UCSD-AML1 (cell line): Measurements from ENCODE around the gene RARG.

Experiments used
- DNase-seq: peaks from one replicate; lab custom pipeline; 2025; ENCODE audit not compliant: unreplicated experiment; lab: John Stamatoyannopoulos, UW

The RARG gene

DNA sequence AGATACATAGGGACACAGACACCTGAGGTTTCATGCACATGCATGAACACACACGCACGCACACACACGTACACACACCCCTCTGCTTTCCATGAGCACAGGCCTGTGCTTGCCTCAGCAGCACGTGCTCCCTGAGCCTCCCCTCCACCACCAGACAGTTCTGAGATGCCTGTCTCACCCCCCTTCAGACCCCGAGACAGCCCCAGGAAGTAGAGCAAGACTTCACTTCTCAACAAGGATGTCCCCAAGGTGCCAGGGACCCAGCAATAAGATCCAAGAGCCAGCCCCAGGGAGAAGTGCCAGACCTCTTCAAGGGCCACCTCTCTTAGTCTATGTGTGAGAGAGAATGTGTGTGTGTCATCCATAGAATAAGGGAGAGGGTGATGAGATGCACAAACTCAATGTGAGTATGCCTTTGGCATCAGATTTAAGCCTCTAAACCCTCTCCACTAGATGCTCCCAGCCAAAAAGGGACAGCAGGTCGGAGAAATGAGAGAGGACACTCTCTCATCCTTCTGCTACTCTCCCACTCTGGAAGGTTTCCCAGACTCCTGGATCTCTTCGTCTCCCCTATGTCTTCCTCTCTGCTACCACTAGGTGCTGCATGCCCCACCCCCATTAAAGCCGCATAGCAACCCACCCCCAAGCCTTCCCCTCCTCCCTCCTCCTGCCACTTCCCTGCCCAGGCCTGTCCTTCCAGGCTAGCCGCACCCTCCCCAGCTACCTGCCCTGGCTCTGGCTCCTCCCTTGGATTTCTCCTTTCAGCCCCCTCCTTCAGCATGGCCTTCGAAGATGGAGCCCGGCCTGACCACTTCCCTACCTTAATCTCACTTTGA lies 7.7 kb downstream of the RARG start:
- no peak for DNase-seq

GRCh38 chr12:53223389-53224060 lies 8.5 kb downstream of the RARG start:
- peak; percentile 43 for DNase-seq

DNA sequence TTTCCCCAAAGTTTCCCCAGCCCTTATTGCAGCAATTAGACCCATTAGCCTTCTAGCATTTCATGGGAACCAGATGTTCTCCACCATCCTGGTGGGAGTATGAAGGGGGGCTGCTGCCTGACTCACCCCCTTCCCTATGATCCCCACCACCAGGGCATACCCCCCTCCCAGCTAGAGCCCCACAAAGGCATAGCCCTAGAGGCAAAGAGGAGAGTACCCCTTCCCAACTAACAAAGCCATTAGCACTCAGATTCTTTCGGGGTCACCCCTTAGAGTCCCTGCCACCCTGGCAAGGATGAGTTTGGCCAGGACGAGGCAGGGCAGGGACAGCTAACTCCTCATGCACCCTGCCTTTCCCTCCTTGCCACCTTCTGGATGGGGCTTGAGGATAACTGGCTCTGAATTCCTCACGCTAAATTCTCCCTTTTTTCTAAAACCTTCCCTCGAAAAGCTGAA lies 9.2 kb downstream of the RARG start:
- DNase-seq: no peak

DNA sequence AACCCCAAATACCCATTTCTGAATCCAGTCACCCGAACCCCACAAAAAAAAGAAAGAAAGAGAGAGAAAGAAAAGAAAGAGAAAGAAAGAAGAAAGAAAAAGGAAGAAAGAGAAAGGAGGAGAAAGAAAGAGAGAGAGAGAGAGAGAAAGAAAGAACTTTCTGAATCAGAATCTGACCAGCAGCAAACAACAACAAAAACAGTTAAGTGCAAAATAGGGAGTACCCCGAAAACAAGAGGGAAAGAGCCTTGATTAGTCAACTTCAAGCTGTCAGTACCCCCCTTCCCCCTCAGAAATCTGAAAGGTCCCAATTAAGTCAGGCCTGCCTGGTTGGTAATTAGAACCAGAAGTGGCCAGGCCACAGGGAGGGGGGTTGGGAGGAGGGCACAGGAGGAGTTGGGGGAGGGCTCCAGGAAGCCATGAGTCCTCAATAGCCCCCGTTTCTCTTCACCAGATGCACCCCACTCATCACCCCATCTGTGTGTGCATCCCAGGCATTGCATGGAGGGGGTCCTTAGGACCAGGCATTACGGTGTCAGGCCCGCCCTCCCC lies 9.8 kb downstream of the RARG start:
- no peak for DNase-seq

GRCh38 chr12:53221203-53222080 lies 10.6 kb downstream of the RARG start:
- DNase-seq: peak; percentile 79

DNA sequence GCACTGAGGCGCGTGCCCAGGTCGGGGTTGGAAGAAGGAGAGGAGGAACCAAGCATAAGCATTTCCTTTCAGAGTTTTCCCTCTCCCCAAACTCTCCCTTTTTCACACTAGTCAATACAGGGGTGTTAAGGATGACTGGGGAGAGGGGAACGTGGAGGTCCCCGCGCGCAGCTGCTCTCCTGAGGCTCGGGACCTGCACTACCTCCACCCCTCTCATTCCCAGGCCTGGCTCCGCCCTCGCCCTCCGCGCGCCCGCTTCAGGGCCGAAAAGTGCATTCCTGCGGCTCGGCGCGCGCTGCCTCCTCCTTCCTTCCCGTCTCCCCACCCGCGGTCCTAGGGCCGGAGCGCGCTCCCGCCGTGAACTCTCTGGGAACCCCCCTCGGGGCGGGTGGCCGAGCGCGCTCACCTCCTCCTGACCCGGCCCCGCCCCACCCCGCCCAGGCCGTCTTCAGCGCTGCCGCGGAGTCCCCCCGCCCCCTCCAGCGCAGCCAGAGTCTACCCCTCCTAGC lies 11.3 kb downstream of the RARG start:
- peak; percentile 93 for DNase-seq

DNA sequence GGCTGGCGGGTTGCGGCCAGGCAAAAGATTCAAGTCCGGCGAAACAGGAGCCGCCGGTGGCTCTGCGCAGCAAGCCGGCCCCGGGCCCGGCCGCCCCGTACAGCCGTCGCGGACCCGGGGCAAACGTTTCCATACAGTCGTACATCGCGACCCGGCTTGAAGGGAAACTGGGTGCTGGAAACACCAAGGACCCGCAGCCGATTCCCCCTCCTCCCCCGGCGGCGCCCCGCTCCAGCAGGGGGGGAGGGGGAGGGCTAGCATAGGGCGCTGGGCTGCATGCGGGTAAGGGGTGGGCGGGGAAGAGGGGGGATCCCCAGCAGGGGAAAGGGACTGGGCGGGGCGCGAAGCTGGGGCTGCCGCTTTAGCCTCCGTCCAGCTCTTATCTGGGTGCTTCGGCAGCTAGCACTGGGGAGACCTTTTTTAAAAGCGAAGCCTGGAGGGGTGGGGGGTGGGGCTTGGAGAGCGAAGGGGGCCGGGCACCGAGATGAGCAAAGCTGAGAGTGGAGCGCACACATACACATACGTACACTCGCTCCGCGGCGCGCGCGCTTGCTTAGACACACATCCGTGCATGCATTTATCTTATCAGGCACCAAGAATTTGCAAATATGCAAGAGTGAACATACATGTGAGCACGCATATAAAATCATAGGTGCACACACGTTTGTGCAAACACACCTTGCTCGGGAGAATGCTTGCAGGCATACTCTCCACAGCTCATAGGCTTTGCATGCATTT lies 11.9 kb downstream of the RARG start:
- DNase-seq: peak; percentile 68

DNA sequence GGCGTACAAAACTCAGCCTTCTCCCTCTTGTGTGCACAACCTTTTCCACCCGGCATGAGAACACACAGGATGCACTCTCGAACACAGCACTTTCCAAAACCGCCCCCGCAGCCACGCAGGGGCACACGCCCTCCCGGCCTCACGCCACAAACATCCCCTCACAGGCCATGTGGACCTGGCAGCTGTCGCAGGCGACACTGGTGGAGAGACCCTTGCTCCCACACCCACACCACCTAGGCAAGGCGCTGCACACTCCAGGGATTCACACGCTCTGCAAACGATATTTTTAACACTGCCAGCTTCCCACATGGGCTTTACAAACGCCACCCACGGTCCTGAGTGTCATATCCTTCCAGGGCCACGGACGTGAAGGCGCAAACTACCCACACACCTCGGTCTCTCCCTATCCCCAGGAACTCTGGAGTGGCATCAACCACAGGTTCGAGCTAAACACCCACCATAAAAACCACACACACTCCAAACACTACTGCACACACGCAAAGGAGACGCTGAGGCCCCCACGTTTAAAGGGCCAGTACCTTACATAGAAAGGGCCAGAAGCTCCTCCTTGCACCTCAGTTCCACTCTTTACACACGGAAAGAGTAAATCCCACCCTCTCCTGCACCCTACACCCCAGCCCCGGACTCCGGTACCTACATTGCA lies 12.6 kb downstream of the RARG start:
- peak; percentile 69 for DNase-seq

- no peak for DNase-seq
Measured at GRCh38 chr12:53218551-53219291, 13.3 kb downstream of the RARG start.

GRCh38 chr12:53217931-53218307 lies 14.1 kb downstream of the RARG start:
- no peak for DNase-seq

DNA sequence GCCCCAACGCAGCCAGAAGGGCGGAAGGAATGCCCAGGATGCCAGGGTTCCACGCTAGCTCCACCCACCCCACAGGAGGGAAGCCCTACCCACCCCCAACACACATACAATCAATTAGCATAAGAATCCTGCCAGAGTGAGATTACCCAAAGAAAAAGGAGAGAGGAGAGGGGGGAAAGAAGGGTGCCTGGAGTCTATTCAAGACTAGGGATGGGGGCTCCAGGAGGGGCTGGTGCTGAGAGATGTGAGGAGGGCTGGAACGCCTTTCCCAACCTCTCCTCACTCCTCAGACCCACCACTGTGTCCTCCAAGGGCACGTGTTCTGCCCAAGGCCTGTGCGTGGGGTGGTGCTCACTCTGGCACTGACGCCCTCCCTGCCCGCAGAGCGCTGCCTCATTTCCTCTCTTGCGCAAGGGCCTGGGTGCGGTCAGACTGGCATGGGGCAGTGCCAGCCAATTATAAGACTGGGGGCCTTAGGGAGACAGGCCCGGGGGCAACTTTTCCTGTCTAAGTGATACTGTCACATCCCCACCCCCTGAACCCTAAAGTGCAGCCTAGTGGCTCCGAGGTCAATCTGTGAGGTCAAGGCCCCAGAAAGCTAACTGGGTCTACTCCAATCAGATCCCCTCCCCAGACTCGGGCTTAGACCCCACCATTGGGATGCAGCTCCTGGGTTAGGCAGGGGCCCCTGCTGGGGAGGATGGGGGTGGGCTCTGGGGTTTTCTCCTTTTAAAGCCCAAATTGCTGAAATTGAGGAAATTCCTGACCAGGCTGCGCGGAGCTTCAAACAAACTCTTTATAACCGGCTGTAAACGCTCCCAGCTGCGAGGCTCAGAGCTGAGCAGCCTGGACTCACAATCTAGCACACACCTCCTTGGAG lies 14.7 kb downstream of the RARG start:
- peak; percentile 79 for DNase-seq

DNA sequence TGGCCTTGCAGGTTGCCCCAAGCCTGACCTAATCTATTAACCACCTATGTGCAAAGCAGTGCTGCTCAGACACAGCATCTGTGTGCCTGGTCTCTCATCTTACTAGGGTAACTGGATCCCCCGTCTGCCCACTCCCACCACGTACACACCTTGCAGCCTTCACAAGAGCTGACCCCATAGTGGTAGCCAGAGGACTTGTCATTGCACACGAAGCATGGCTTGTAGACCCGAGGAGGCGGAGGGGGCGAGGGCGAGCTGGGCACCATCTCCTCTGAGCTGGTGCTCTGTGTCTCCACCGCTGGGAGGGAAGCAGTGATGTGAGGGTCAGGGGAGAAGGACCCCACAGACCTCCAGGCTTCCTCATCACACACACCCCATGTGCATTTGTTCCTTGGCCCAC lies 16.5 kb downstream of the RARG start:
- no peak for DNase-seq

- DNase-seq: peak; percentile 82
Measured at GRCh38 chr12:53214687-53215455, 17.1 kb downstream of the RARG start.

- DNase-seq: no peak
Measured at GRCh38 chr12:53214221-53214620, 17.8 kb downstream of the RARG start.

DNA sequence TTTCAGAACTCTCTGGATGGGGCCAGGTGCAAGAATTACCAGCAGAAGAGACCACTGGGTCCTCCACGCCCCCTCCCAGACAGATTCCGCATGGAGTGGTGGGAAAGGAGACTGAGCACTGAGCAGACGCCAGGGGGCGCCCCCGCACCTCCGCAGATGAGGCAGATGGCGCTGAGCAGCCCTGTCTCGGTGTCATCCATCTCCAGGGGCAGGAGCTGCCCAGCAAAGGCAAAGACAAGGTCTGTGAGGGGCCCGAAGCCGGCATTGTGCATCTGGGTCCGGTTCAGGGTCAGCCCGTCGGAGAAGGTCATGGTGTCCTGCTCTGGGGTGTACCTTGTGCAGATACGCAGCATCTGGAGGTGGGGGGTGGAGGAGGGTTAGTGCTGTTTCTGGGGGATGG lies 18.7 kb downstream of the RARG start:
- DNase-seq: peak; percentile 83

DNA sequence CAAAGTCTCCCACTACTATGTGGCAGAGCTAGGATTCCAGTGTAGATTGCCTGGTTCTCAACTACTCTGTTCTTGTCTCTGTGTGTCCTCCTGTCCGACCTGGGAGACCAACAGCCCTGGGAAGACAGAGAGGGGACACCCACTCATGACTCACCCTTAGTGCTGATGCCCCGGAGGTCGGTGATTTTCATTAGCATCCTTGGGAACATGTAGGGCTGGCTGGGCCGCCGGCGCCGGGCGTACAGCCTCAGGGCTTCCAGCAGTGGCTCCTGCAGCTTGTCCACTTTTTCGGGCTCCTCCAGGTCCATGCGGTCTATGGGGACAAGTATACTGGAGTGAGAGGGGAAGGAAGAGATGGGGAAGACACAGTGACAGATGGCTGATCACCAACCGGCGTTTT lies 19.1 kb downstream of the RARG start:
- DNase-seq: no peak
